Epithelial cell of alveolus of lung (primary cell): ENCODE data around the gene LZTS3. TPM values are rescaled to one million over a fixed set of nuclear protein-coding genes. Genes with fewer than 3 reads are reported as not detected.

Experiments
- total RNA-seq: library from RNA; depleted of rRNA; stranded (reverse); fragments of >200 nt; gene quantifications from 2 replicates; pipeline ENCODE4 v1.2.1, GENCODE V29; 2015

The LZTS3 gene
- total RNA-seq, result 1.8 and 4.0 TPM in 2 replicates

DNA sequence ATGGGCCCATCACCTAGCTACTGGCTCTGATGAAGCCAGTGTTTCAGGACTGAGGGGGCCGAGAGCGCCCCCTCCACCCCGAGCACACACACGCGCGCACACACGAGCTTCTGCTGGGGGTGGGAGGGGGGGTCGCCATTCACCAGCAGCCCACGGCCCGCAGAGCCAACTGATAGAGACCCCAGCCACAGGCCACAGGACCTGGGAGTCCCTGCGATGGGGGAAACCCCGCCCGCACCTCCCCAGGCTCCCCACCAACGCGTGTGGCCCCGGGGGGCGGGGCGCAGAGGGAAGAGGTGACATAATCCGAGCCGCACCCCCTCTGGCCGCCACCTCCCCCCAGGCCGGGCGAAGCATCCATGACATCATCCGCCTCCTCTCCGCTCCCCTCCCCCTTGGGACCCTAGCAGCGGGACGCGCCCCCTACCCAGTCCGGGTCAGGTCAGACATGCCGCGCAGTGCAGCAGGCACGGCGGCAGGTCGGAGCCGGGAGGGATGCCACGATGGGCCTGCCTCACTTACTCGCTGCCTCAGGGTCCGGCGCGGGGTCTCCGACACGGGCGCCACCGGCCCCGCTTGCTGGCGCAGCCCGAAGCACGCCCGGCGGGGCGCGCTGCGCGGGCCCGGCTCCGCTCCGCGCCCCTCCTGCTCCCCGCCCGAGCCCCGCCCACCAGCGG, at the start of gene LZTS3:
LZTS3 (minus strand) TSS at position 617 of the 677 bp plus-strand sequence. CDS start 6,386 bp downstream, outside the sequence.

DNA sequence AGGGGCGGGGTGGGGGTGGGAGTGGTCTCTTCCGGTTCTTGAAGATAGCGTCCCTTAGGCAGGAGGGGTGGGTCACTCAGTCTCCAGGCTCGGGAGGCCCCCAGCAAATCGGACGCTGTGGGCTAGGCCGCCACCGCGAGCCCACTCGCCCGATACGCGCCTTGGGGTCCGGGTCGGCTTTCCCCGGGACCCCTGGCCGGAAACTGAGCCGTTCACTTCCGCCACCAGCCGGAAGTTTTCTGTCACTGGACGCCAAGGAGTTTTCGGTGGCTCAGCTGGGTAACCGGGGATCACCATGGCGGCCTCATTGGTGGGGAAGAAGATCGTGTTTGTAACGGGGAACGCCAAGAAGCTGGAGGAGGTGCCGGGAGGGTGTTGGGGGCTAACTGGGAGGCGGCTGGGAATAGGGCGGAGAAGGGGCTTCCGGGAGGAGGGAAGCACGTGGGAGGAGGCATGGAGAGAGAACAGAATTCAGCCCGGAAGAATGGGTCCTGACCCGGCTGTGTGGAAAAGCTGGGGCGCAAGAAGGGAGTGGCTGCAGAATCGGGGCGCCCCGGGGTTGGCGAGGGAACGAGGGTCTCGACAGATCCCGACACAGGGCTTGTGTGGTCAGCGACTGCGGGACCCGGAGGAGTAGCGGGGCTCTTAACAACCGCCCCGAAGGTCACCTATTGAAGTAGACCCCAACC, 36.1 kb upstream of the LZTS3 start, which contains the start of gene ITPA:
ITPA (plus strand) TSS at position 242 of the 689 bp plus-strand sequence; CDS start at position 296, 54 bp downstream.

DNA sequence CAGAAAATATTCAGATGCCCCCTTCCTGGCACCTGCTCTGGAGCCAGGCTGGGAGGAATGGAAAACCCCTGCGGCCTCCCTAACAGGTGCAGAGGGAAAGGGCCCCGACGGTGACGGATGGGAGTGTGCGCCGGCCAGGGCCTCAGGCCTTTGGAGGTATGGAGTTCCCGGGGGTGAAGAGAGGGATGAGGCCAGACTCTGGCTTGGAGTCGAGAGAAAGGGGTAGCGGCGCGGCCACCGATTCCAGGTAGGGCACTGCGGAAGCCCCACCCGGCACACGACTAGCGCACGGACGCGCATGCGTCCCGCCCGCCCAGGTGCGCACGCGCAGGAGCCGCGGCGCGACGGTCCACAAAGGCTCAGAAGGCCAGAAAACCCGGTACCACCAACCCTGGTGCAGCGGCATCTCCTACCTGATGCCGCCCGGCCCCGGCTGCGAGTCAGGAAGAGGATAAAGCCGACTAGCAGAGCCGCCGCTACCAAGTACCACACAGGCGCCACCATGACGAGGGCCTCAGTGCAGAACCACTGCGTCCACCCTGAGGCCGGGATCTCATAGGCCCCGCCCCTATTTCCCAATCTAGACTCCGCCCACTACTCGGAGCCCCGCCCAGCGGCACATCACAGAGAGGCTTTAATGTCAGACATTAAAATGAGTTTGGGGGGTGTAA, 30.9 kb upstream of the LZTS3 start, which contains the start of gene DDRGK1:
DDRGK1 (minus strand) TSS at position 559 of the 671 bp plus-strand sequence; CDS start at position 504, 55 bp downstream.

Other genes with a start within 250 kb of the LZTS3 start
- gene GNRH2, start 129.9 kb downstream of the LZTS3 start, total RNA-seq, result not detected in 2 replicates
- 57.5 and 59.6 TPM in 2 replicates for gene MRPS26, start 127.5 kb downstream of the LZTS3 start, total RNA-seq
- gene OXT, start 101.9 kb downstream of the LZTS3 start, total RNA-seq, result not detected in 2 replicates
- not detected in 2 replicates for gene AVP, start 88.8 kb downstream of the LZTS3 start, total RNA-seq
- gene FASTKD5, start 13.7 kb downstream of the LZTS3 start, total RNA-seq, result 12.3 and 17.0 TPM in 2 replicates
- 3.8 and 4.3 TPM in 2 replicates for gene UBOX5, start 13.7 kb downstream of the LZTS3 start, total RNA-seq
- 34.6 and 73.9 TPM in 2 replicates for gene DDRGK1, start 31.1 kb upstream of the LZTS3 start, total RNA-seq
- 43.6 and 75.8 TPM in 2 replicates for gene ITPA, start 35.9 kb upstream of the LZTS3 start, total RNA-seq
- gene SLC4A11, start 65.6 kb upstream of the LZTS3 start, total RNA-seq, result 0.72 and 0.78 TPM in 2 replicates
- gene DNAAF9, start 234.1 kb upstream of the LZTS3 start, total RNA-seq, result 6.5 and 11.3 TPM in 2 replicates